IMR-90 (cell line): ENCODE measurements around the gene EID1.

Experiments used
- BHLHE40 ChIP-seq: fragments of 150-350 bp; IDR thresholded peaks from 2 replicates; pipeline ENCODE4 v1.6.1; 2016; ENCODE audit warnings: mild to moderate bottlenecking, low read depth, low read length
- CEBPB ChIP-seq: IDR thresholded peaks from 2 replicates; pipeline ENCODE4 v1.6.1; 2012; ENCODE audit warnings: low read depth, low read length, improper control_type of control experiment
- CHD1 ChIP-seq: IDR thresholded peaks from 2 replicates; pipeline ENCODE4 v1.6.1; 2012; ENCODE audit warnings: low read depth, low read length, improper control_type of control experiment
- FOS ChIP-seq: fragments of 150-350 bp; IDR thresholded peaks from 2 replicates; pipeline ENCODE4 v1.6.1; 2016; ENCODE audit warnings: low read depth, low read length
- MAFK ChIP-seq: IDR thresholded peaks from 2 replicates; pipeline ENCODE4 v1.6.1; 2012; ENCODE audit warnings: low read depth, low read length, improper control_type of control experiment
- MAZ ChIP-seq: IDR thresholded peaks from 2 replicates; pipeline ENCODE4 v1.6.1; 2012; ENCODE audit warnings: low read depth, mild to moderate bottlenecking, low read length, improper control_type of control experiment, moderate library complexity, borderline replicate concordance
- NFE2L2 ChIP-seq: fragments of 150-350 bp; IDR thresholded peaks from 2 replicates; pipeline ENCODE4 v1.6.1; 2016; ENCODE audit warnings: low read depth, mild to moderate bottlenecking, low read length
- POLR2A ChIP-seq: IDR thresholded peaks from 2 replicates; pipeline ENCODE4 v1.6.1; 2012; ENCODE audit warnings: mild to moderate bottlenecking, low read depth, low read length
- RAD21 ChIP-seq: IDR thresholded peaks from 2 replicates; pipeline ENCODE4 v1.6.1; 2012; ENCODE audit warnings: low read length, improper control_type of control experiment
- RCOR1 ChIP-seq: IDR thresholded peaks from 2 replicates; pipeline ENCODE4 v1.6.1; 2012; ENCODE audit warnings: mild to moderate bottlenecking, low read length, improper control_type of control experiment; ENCODE audit not compliant: insufficient replicate concordance
- RFX5 ChIP-seq: IDR thresholded peaks from 2 replicates; pipeline ENCODE4 v1.8.0; 2012; ENCODE audit warnings: low read depth, mild to moderate bottlenecking, low read length, moderate library complexity
- TF ChIP-seq, protein P1 (sequence below): conservative IDR thresholded peaks from 2 replicates; pipeline ENCODE4 v1.5.1; 2012; ENCODE audit warnings: mild to moderate bottlenecking, low read depth, low read length, improper control_type of control experiment
- TF ChIP-seq, protein P2 (sequence below): fragments of 150-350 bp; IDR thresholded peaks from 2 replicates; pipeline ENCODE4 v1.6.1; 2017; ENCODE audit warnings: mild to moderate bottlenecking, antibody characterized with exemption, low read length, low read depth

DNA sequence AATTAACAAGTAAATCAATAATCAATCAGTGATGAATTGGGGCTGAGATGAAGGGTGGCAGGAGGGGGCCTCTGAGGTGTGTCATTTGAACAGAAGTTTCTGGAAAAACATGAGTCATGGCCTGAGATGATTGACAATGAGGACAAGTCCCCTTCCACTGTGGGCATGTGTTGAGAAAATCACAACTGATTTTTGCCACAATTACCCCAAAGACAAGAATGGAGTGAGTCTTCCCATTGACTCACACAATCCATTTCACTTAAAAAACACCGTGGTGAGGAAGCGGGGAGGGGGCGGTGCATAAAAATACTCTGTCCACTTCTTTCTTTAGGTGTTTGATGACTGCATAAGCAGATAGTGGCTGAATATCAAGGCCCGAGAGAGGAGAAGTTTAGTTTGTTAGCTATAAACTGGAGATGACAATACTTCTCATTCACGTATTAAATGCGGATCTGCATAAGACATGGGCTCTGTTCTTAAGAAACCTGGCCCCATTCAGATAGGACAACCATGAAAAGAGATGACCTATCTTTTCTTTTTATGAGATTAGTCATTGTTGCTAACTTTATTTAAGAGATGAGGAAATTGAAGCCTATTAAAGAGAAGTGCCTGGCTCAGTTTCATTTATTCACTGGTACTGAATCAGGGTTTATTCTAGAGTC is 51.1 kb downstream of the EID1 start:
- TF ChIP-seq RAD21 (no peak), BHLHE40 (no peak), POLR2A (no peak), CEBPB (no peak), NFE2L2 (no peak), RCOR1 (no peak), CHD1 (no peak), MAFK (no peak), FOS (no peak), MAZ (no peak), RFX5 (no peak)
- TF ChIP-seq, protein P1, sequence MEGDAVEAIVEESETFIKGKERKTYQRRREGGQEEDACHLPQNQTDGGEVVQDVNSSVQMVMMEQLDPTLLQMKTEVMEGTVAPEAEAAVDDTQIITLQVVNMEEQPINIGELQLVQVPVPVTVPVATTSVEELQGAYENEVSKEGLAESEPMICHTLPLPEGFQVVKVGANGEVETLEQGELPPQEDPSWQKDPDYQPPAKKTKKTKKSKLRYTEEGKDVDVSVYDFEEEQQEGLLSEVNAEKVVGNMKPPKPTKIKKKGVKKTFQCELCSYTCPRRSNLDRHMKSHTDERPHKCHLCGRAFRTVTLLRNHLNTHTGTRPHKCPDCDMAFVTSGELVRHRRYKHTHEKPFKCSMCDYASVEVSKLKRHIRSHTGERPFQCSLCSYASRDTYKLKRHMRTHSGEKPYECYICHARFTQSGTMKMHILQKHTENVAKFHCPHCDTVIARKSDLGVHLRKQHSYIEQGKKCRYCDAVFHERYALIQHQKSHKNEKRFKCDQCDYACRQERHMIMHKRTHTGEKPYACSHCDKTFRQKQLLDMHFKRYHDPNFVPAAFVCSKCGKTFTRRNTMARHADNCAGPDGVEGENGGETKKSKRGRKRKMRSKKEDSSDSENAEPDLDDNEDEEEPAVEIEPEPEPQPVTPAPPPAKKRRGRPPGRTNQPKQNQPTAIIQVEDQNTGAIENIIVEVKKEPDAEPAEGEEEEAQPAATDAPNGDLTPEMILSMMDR, result no peak
- TF ChIP-seq, protein P2, sequence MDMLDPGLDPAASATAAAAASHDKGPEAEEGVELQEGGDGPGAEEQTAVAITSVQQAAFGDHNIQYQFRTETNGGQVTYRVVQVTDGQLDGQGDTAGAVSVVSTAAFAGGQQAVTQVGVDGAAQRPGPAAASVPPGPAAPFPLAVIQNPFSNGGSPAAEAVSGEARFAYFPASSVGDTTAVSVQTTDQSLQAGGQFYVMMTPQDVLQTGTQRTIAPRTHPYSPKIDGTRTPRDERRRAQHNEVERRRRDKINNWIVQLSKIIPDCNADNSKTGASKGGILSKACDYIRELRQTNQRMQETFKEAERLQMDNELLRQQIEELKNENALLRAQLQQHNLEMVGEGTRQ, result no peak
